HEK293 (cell line): ENCODE results near the gene ZNF22.

Experiments used
- CTCF ChIA-PET: fragments of 350-600 bp; formaldehyde crosslinking; extraction: SDS; loops from one replicate; lab custom pipeline; 2021; ENCODE audit warnings: antibody characterized with exemption; lab: Yijun Ruan, JAX
- POLR2A ChIA-PET: fragments of 300-600 bp; formaldehyde crosslinking; extraction: SDS; loops from one replicate; lab custom pipeline; 2020; ENCODE audit warnings: antibody characterized with exemption, inconsistent platforms; lab: Yijun Ruan, JAX
- H3K27ac ChIP-seq: fragments of 200-500 bp; sonication (Bioruptor generic); 2 replicates; pipeline ENCODE4 v1.5.1; 2014; ENCODE audit warnings: low read depth, low read length, control low read depth, inconsistent platforms; ENCODE audit errors: extremely low read depth
- H3K36me3 ChIP-seq, 2 experiments: fragments of 200-500 bp in 1 of 2; sonication (Bioruptor generic) in 1 of 2; 1 replicate in 1 of 2; 2 replicates in 1 of 2; pipeline ENCODE4 v1.5.1; 2014 to 2017; ENCODE audit warnings: inconsistent platforms in 2 of 2, low read length in 2 of 2; ENCODE audit not compliant: control insufficient read depth in 2 of 2, insufficient read depth in 1 of 2
- H3K4me1 ChIP-seq: fragments of 200-500 bp; sonication (Bioruptor generic); 2 replicates; pipeline ENCODE4 v1.5.1; 2014; ENCODE audit warnings: mild to moderate bottlenecking, low read length, inconsistent platforms; ENCODE audit not compliant: control insufficient read depth, insufficient read depth
- H3K4me3 ChIP-seq: 2 replicates; pipeline ENCODE4 v1.5.1; 2011; ENCODE audit warnings: low read depth, mild to moderate bottlenecking, control low read depth, low read length, moderate library complexity
- H3K9me3 ChIP-seq: fragments of 200-500 bp; sonication (Bioruptor generic); 2 replicates; pipeline ENCODE4 v1.5.1; 2014; ENCODE audit warnings: low read depth, low read length, inconsistent platforms; ENCODE audit not compliant: control insufficient read depth, insufficient read depth
- GFI1B ChIP-seq: fragments of 450-650 bp; formaldehyde crosslinking; IDR thresholded peaks from 2 replicates; pipeline ENCODE4 v1.5.1; 2016; ENCODE audit warnings: missing biosample characterization, missing genetic modification characterization
- GLI2 ChIP-seq: fragments of 450-650 bp; formaldehyde crosslinking; IDR thresholded peaks from 2 replicates; pipeline ENCODE4; 2017; ENCODE audit warnings: missing biosample characterization, missing genetic modification characterization, low read depth, borderline replicate concordance
- HOXD13 ChIP-seq: sonication (generic); formaldehyde crosslinking; IDR thresholded peaks from 2 replicates; pipeline ENCODE4 v1.8.0; 2022; ENCODE audit warnings: missing genetic modification reagents, borderline replicate concordance
- KLF10 ChIP-seq: fragments of 450-650 bp; IDR thresholded peaks from 2 replicates; pipeline ENCODE4 v1.5.1; 2018; ENCODE audit warnings: missing biosample characterization, mild to moderate bottlenecking, missing genetic modification characterization
- KLF8 ChIP-seq: fragments of 450-650 bp; formaldehyde crosslinking; IDR thresholded peaks from 2 replicates; pipeline ENCODE4 v1.5.1; 2016; ENCODE audit warnings: missing biosample characterization, missing genetic modification characterization
- KLF9 ChIP-seq: fragments of 450-650 bp; formaldehyde crosslinking; IDR thresholded peaks from 2 replicates; pipeline ENCODE4 v1.5.1; 2016; ENCODE audit warnings: missing biosample characterization, missing genetic modification characterization, low read depth
- SETDB1 ChIP-seq: IDR thresholded peaks from one replicate; pipeline ENCODE4 v1.6.1; 2017; ENCODE audit warnings: mild to moderate bottlenecking, low read length, moderate library complexity, mixed read lengths; ENCODE audit not compliant: insufficient read length
- YY1 ChIP-seq: fragments of 450-650 bp; formaldehyde crosslinking; IDR thresholded peaks from 2 replicates; pipeline ENCODE4 v1.5.1; 2018; ENCODE audit warnings: missing biosample characterization, missing genetic modification characterization
- ZBTB20 ChIP-seq: fragments of 450-650 bp; formaldehyde crosslinking; IDR thresholded peaks from 2 replicates; pipeline ENCODE4 v1.5.1; 2016; ENCODE audit warnings: missing biosample characterization, missing genetic modification characterization
- ZBTB49 ChIP-seq: fragments of 450-650 bp; formaldehyde crosslinking; IDR thresholded peaks from 2 replicates; pipeline ENCODE4 v1.5.1; 2016; ENCODE audit warnings: missing biosample characterization, missing genetic modification characterization, low read depth
- ZBTB7A ChIP-seq: fragments of 450-650 bp; formaldehyde crosslinking; IDR thresholded peaks from 2 replicates; pipeline ENCODE4 v1.5.1; 2016; ENCODE audit warnings: low read depth, missing biosample characterization, missing genetic modification characterization
- ZFP3 ChIP-seq: fragments of 450-650 bp; formaldehyde crosslinking; IDR thresholded peaks from 2 replicates; pipeline ENCODE4 v1.5.1; 2016; ENCODE audit warnings: low read depth, missing biosample characterization, missing genetic modification characterization
- ZNF132 ChIP-seq: fragments of 450-650 bp; formaldehyde crosslinking; IDR thresholded peaks from 2 replicates; pipeline ENCODE4 v1.5.1; 2017; ENCODE audit warnings: missing biosample characterization, missing genetic modification characterization, borderline replicate concordance
- ZNF138 ChIP-seq: fragments of 450-650 bp; formaldehyde crosslinking; IDR thresholded peaks from 2 replicates; pipeline ENCODE4 v1.5.1; 2016; ENCODE audit warnings: missing biosample characterization, missing genetic modification characterization, borderline replicate concordance
- ZNF148 ChIP-seq: fragments of 450-650 bp; formaldehyde crosslinking; IDR thresholded peaks from 2 replicates; pipeline ENCODE4 v1.5.0; 2017; ENCODE audit warnings: missing biosample characterization, missing genetic modification characterization, borderline replicate concordance
- ZNF341 ChIP-seq: fragments of 450-650 bp; formaldehyde crosslinking; IDR thresholded peaks from 2 replicates; pipeline ENCODE4; 2016; ENCODE audit warnings: low read depth, missing biosample characterization, missing genetic modification characterization
- ZNF350 ChIP-seq: fragments of 450-650 bp; formaldehyde crosslinking; IDR thresholded peaks from 2 replicates; pipeline ENCODE4 v1.5.0; 2017; ENCODE audit warnings: missing biosample characterization, mild to moderate bottlenecking, missing genetic modification characterization
- ZNF37A ChIP-seq: fragments of 450-650 bp; IDR thresholded peaks from 2 replicates; pipeline ENCODE4 v1.5.1; 2018; ENCODE audit warnings: missing biosample characterization, missing genetic modification characterization
- ZNF473 ChIP-seq: fragments of 450-650 bp; formaldehyde crosslinking; IDR thresholded peaks from 2 replicates; pipeline ENCODE4 v1.5.1; 2017; ENCODE audit warnings: missing biosample characterization, missing genetic modification characterization
- ZNF510 ChIP-seq: fragments of 450-650 bp; formaldehyde crosslinking; IDR thresholded peaks from 2 replicates; pipeline ENCODE4 v1.5.1; 2018; ENCODE audit warnings: mild to moderate bottlenecking, missing genetic modification characterization, missing biosample characterization; ENCODE audit not compliant: insufficient replicate concordance
- ZNF555 ChIP-seq: fragments of 450-650 bp; formaldehyde crosslinking; conservative IDR thresholded peaks from 2 replicates; pipeline ENCODE4 v1.5.1; 2017; ENCODE audit warnings: missing biosample characterization, mild to moderate bottlenecking, missing genetic modification characterization, inconsistent platforms
- ZNF558 ChIP-seq: fragments of 450-650 bp; formaldehyde crosslinking; IDR thresholded peaks from 2 replicates; pipeline ENCODE4 v1.5.1; 2016; ENCODE audit warnings: missing biosample characterization, missing genetic modification characterization
- ZNF585B ChIP-seq: fragments of 450-650 bp; formaldehyde crosslinking; IDR thresholded peaks from 2 replicates; pipeline ENCODE4 v1.5.1; 2016; ENCODE audit warnings: missing biosample characterization, missing genetic modification characterization
- ZNF639 ChIP-seq: fragments of 450-650 bp; formaldehyde crosslinking; IDR thresholded peaks from 2 replicates; pipeline ENCODE4 v1.5.1; 2016; ENCODE audit warnings: missing biosample characterization, missing genetic modification characterization
- ZNF677 ChIP-seq: fragments of 450-650 bp; IDR thresholded peaks from 2 replicates; pipeline ENCODE4 v1.5.0; 2018; ENCODE audit warnings: missing biosample characterization, mild to moderate bottlenecking, missing genetic modification characterization, moderate library complexity
- ZNF776 ChIP-seq: fragments of 450-650 bp; formaldehyde crosslinking; IDR thresholded peaks from 2 replicates; pipeline ENCODE4 v1.5.0; 2017; ENCODE audit warnings: missing biosample characterization, missing genetic modification characterization, borderline replicate concordance
- ZNF785 ChIP-seq: fragments of 450-650 bp; formaldehyde crosslinking; IDR thresholded peaks from 2 replicates; pipeline ENCODE4 v1.5.1; 2016; ENCODE audit warnings: missing biosample characterization, missing genetic modification characterization
- ZSCAN18 ChIP-seq: fragments of 450-650 bp; formaldehyde crosslinking; IDR thresholded peaks from 2 replicates; pipeline ENCODE4 v1.5.1; 2016; ENCODE audit warnings: missing biosample characterization, missing genetic modification characterization
- ZXDB ChIP-seq: fragments of 450-650 bp; formaldehyde crosslinking; IDR thresholded peaks from 2 replicates; pipeline ENCODE4 v1.5.1; 2016; ENCODE audit warnings: missing biosample characterization, missing genetic modification characterization

Gene ZNF22

GRCh38 chr10:45015590-45015989, 14.9 kb downstream of the ZNF22 start:
- Histone ChIP-seq H3K36me3 (no peaks in the 10 kb centered on the region), H3K4me3 (no peak overlapping the region), H3K4me1 (no peaks in the 10 kb centered on the region), H3K9me3 (no peaks in the 10 kb centered on the region)
- CTCF ChIA-PET: interaction anchor here (0.9 kb wide), 1 partner anchor 215 kb away, joined by 3 read pairs; no protein-coding TSS in a partner anchor
- no peak for TF ChIP-seq ZNF639 (tag by site-specific recombination)
- TF ChIP-seq ZNF132 (tag by site-specific recombination): no peak
- no peak for TF ChIP-seq ZNF776
- no peak for TF ChIP-seq ZNF555
- TF ChIP-seq HOXD13: no peak
- TF ChIP-seq ZBTB7A: no peak
- no peak for TF ChIP-seq ZNF350 (tag by site-specific recombination)
- no peak for TF ChIP-seq ZSCAN18 (tag by site-specific recombination)
- TF ChIP-seq ZBTB20: no peak
- no peak for TF ChIP-seq ZNF510 (tag by site-specific recombination)
- no peak for TF ChIP-seq KLF9 (tag by site-specific recombination)
- no peak for TF ChIP-seq ZFP3 (tag by site-specific recombination)
- TF ChIP-seq ZNF473: no peak
- TF ChIP-seq ZNF138 (tag by site-specific recombination): no peak
- TF ChIP-seq, all 188 proteins: peak for 0
- H3K27ac ChIP-seq: no peak overlapping the region
- POLR2A ChIA-PET: no interaction called here

DNA sequence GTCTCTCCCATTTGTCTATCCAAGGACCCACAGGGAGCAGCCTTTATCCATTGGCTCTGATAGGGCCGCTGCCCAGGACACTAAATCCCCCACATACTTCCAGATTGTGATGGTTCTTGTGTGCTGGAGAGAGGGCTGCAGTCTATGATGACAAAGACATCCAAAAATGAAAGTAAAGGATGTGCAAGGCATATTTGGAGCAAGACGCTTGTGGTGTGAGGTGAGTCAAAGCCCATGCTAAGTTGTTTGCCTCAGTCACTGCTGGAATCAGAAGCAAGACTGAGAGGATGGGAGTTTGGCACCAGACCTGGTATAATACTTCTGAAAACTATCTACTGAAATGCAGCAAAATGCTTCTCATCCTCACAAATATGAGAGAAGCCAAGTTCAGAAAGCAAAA, 22.7 kb downstream of the ZNF22 start:
- POLR2A ChIA-PET: no interaction called here

More for the DNA sequence above, 22.7 kb downstream of the ZNF22 start:
- Histone ChIP-seq H3K4me1 (no peaks in the 10 kb centered on the region), H3K27ac (no peak overlapping the region), H3K4me3 (no peak overlapping the region), H3K9me3 (no peaks in the 10 kb centered on the region), H3K36me3 (no peaks in the 10 kb centered on the region)
- CTCF ChIA-PET: no interaction called here
- no peak for TF ChIP-seq ZNF37A (tag by site-specific recombination)
- no peak for TF ChIP-seq ZNF341
- TF ChIP-seq YY1 (tag by site-specific recombination): no peak
- TF ChIP-seq GFI1B (tag by site-specific recombination): no peak
- TF ChIP-seq ZNF148: no peak
- no peak for TF ChIP-seq ZNF558
- no peak for TF ChIP-seq ZNF785 (tag by site-specific recombination)
- TF ChIP-seq ZBTB7A: no peak
- TF ChIP-seq GLI2 (tag by site-specific recombination): no peak
- no peak for TF ChIP-seq SETDB1
- TF ChIP-seq HOXD13: no peak
- TF ChIP-seq ZNF585B (tag by site-specific recombination): no peak
- no peak for TF ChIP-seq KLF10 (tag by site-specific recombination)
- no peak for TF ChIP-seq ZNF677 (tag by site-specific recombination)
- TF ChIP-seq KLF8 (tag by site-specific recombination): no peak
- TF ChIP-seq ZXDB (tag by site-specific recombination): no peak
- no peak for TF ChIP-seq ZBTB49 (tag by site-specific recombination)
